Trophoblast cell (in vitro differentiated cells and primary cell): ENCODE measurements around the gene BPIFA1.

Experiments
- DNase-seq, 2 donors: peaks; one replicate each; pipeline ENCODE4 v3.0.0-alpha.2; 2016
- H2AFZ ChIP-seq: 2 replicates; pipeline ENCODE4 v1.6.1; 2013; ENCODE audit warnings: low read length, moderate library complexity, mild to moderate bottlenecking; ENCODE audit not compliant: insufficient read depth, poor library complexity
- H2AK5ac ChIP-seq: 2 replicates; pipeline ENCODE4 v1.6.1; 2013; ENCODE audit warnings: mild to moderate bottlenecking, low read length
- H2BK120ac ChIP-seq: 2 replicates; pipeline ENCODE4 v1.6.1; 2013; ENCODE audit warnings: low read length, mild to moderate bottlenecking, moderate library complexity; ENCODE audit not compliant: insufficient read depth, poor library complexity
- H2BK12ac ChIP-seq: 2 replicates; pipeline ENCODE4 v1.6.1; 2013; ENCODE audit warnings: mild to moderate bottlenecking, low read length, moderate library complexity
- H2BK5ac ChIP-seq: 2 replicates; pipeline ENCODE4 v1.6.1; 2013; ENCODE audit warnings: low read length, low read depth, moderate library complexity, mild to moderate bottlenecking; ENCODE audit not compliant: poor library complexity
- H3K14ac ChIP-seq: 2 replicates; pipeline ENCODE4 v1.6.1; 2013; ENCODE audit warnings: mild to moderate bottlenecking, low read length
- H3K18ac ChIP-seq: 2 replicates; pipeline ENCODE4 v1.6.1; 2013; ENCODE audit warnings: mild to moderate bottlenecking, low read length
- H3K23ac ChIP-seq: 2 replicates; pipeline ENCODE4 v1.6.1; 2013; ENCODE audit warnings: low read length
- H3K27ac ChIP-seq: 2 replicates; pipeline ENCODE4 v1.5.1; 2013; ENCODE audit warnings: low read depth, mild to moderate bottlenecking, inconsistent platforms, low read length, moderate library complexity
- H3K27me3 ChIP-seq: 2 replicates; pipeline ENCODE4 v1.6.1; 2013; ENCODE audit warnings: inconsistent platforms, mild to moderate bottlenecking, low read length, moderate library complexity; ENCODE audit not compliant: insufficient read depth
- H3K36me3 ChIP-seq, 2 experiments: 1 replicate in 1 of 2; 2 replicates in 1 of 2; pipeline ENCODE4 v1.6.1; 2013; ENCODE audit warnings: low read length in 2 of 2, mild to moderate bottlenecking in 2 of 2, moderate library complexity in 1 of 2; ENCODE audit not compliant: insufficient read depth in 2 of 2, control insufficient read depth in 1 of 2
- H3K4ac ChIP-seq: 2 replicates; pipeline ENCODE4 v1.6.1; 2013; ENCODE audit warnings: low read depth, mild to moderate bottlenecking, low read length, moderate library complexity
- H3K4me1 ChIP-seq, 2 experiments: 1 replicate in 1 of 2; 2 replicates in 1 of 2; pipeline ENCODE4 v1.6.1; 2013; ENCODE audit warnings: low read length in 2 of 2, mild to moderate bottlenecking in 2 of 2, moderate library complexity in 1 of 2; ENCODE audit not compliant: insufficient read depth in 2 of 2, control insufficient read depth in 1 of 2
- H3K4me2 ChIP-seq: 2 replicates; pipeline ENCODE4 v1.6.1; 2013; ENCODE audit warnings: inconsistent platforms, mild to moderate bottlenecking, low read length, moderate library complexity
- H3K4me3 ChIP-seq: 2 replicates; pipeline ENCODE4 v1.5.1; 2013; ENCODE audit warnings: mild to moderate bottlenecking, low read depth, low read length, inconsistent platforms
- H3K79me1 ChIP-seq: one replicate; pipeline ENCODE4 v1.6.1; 2013; ENCODE audit warnings: low read length
- H3K79me2 ChIP-seq: 2 replicates; pipeline ENCODE4 v1.6.1; 2013; ENCODE audit warnings: low read length, mild to moderate bottlenecking; ENCODE audit not compliant: control insufficient read depth, insufficient read depth, poor library complexity
- H3K9ac ChIP-seq: 2 replicates; pipeline ENCODE4 v1.6.1; 2013; ENCODE audit warnings: mild to moderate bottlenecking, low read length
- H3K9me3 ChIP-seq: 2 replicates; pipeline ENCODE4 v1.6.1; 2013; ENCODE audit warnings: low read depth, mild to moderate bottlenecking, control low read depth, inconsistent platforms, low read length; ENCODE audit not compliant: insufficient read depth
- H4K12ac ChIP-seq: 2 replicates; pipeline ENCODE4 v1.6.1; 2013; ENCODE audit warnings: low read depth, mild to moderate bottlenecking, low read length, moderate library complexity
- H4K8ac ChIP-seq: 2 replicates; pipeline ENCODE4 v1.6.1; 2013; ENCODE audit warnings: low read depth, mild to moderate bottlenecking, low read length, moderate library complexity
- H4K91ac ChIP-seq: one replicate; pipeline ENCODE4 v1.6.1; 2013; ENCODE audit warnings: low read depth, mild to moderate bottlenecking, low read length, moderate library complexity
- WGBS: extraction: QIAGEN DNeasy Blood & Tissue Kit; methylation state at CpG from one replicate; pipeline ENCODE4 v1.1.7; 2013; ENCODE audit warnings: missing lambda C conversion rate; ENCODE audit not compliant: insufficient read length, insufficient coverage; ENCODE audit errors: extremely low coverage; 5-methylcytosine and 5-hydroxymethylcytosine counted together

BPIFA1 gene

GRCh38 chr20:33237989-33238388 is 2.2 kb downstream of the BPIFA1 start:
- no peaks in the 10 kb centered on the region for H3K9me3 ChIP-seq
- H3K14ac ChIP-seq, result no peak overlapping the region
- no CpG with 5 or more reads among the region's 6 CpGs for WGBS
- H3K4me2 ChIP-seq, result no peak overlapping the region
- H2BK5ac ChIP-seq, result no peak overlapping the region
- H3K23ac ChIP-seq, result no peak overlapping the region
- no peaks in the 10 kb centered on the region for H3K4me1 ChIP-seq
- H3K36me3 ChIP-seq, result no peaks in the 10 kb centered on the region
- no peak overlapping the region for H3K4ac ChIP-seq
- no peak overlapping the region for H4K8ac ChIP-seq
- no peak overlapping the region for H3K27ac ChIP-seq
- H2AK5ac ChIP-seq, result no peak overlapping the region
- no peak overlapping the region for H2BK12ac ChIP-seq
- H2AFZ ChIP-seq, result no peak overlapping the region
- H4K12ac ChIP-seq, result no peak overlapping the region
- H3K79me1 ChIP-seq, result no peaks in the 10 kb centered on the region
- H4K91ac ChIP-seq, result no peak overlapping the region
- no peak overlapping the region for H3K18ac ChIP-seq
- no peaks in the 10 kb centered on the region for H3K79me2 ChIP-seq
- H3K27me3 ChIP-seq, result no peaks in the 10 kb centered on the region
- H2BK120ac ChIP-seq, result no peak overlapping the region
- no peak overlapping the region for H3K4me3 ChIP-seq
- DNase-seq, result no peak
- H3K9ac ChIP-seq, result no peak overlapping the region

DNA sequence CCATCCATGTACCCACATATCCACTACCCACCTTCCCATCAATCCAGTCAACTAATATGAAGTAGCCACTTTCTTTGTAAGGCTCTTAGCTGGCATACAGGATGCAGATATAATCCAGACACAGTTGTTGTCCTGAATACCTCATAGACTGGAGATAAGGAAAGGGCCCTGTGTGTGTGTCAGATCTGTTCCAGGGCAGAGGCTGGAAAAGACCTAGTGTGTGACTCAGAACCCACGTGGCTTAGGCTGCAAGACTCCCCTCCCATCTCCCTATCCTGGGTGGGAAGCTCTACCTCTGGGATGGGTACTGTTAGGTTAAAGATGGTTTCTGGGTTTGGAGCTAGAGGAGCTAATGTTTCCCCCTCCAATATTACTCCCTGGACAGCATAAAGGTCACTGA is 3.6 kb downstream of the BPIFA1 start:
- Histone ChIP-seq H3K18ac (no peak overlapping the region), H3K14ac (no peak overlapping the region), H3K9ac (no peak overlapping the region), H4K12ac (no peak overlapping the region), H3K4ac (no peak overlapping the region), H3K36me3 (no peaks in the 10 kb centered on the region), H2BK12ac (no peak overlapping the region), H3K79me1 (no peaks in the 10 kb centered on the region), H3K27ac (no peak overlapping the region), H3K27me3 (no peaks in the 10 kb centered on the region), H4K91ac (no peak overlapping the region), H2AFZ (no peak overlapping the region), H2BK120ac (no peak overlapping the region), H3K9me3 (no peaks in the 10 kb centered on the region), H2AK5ac (no peak overlapping the region), H3K4me1 (no peaks in the 10 kb centered on the region), H3K23ac (no peak overlapping the region), H2BK5ac (no peak overlapping the region), H3K4me2 (no peak overlapping the region), H3K79me2 (no peaks in the 10 kb centered on the region), H4K8ac (no peak overlapping the region), H3K4me3 (no peak overlapping the region)
- WGBS, result no CpG with 5 or more reads among the region's 1 CpG
- peak; percentile 30 to 52 for DNase-seq

DNA sequence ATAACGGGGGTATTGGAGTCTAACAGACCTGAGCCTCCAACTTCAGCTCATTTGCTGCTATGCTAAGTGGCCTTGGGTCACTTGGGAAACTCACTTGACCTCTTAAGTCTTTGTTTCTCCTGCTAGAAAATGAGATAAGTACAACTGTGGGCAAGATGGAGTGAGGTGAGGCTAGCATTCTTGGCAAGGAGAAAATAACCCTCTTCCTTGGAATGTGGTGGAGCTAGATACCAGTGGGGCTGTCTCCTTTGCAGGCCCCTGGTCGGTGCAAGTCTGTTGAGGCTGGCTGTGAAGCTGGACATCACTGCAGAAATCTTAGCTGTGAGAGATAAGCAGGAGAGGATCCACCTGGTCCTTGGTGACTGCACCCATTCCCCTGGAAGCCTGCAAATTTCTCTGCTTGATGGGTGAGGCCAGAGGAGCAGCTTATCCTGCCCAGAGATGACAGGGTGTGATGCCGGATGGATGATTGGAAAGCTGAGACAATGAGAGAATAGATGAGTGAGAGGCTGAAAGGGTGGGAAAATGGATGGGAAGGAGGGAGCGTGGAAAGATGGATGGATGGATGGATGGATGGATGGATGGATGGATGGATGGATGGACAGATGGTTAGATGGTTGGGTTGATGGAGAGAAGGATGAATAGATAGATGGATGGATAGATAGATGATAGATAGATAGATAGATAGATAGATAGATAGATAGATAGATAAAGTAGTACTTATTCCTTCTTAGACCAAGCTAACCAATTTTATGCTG is 4.4 kb downstream of the BPIFA1 start:
- no peak overlapping the region for H3K27ac ChIP-seq
- H2BK120ac ChIP-seq, result no peak overlapping the region
- H2BK5ac ChIP-seq, result no peak overlapping the region
- H3K9ac ChIP-seq, result no peak overlapping the region
- no peaks in the 10 kb centered on the region for H3K27me3 ChIP-seq
- H3K4me2 ChIP-seq, result no peak overlapping the region
- no peak overlapping the region for H3K4ac ChIP-seq
- WGBS, result 100% methylated on average over 1 of the region's 4 CpGs
- H2AFZ ChIP-seq, result no peak overlapping the region
- no peaks in the 10 kb centered on the region for H3K4me1 ChIP-seq
- no peak overlapping the region for H3K14ac ChIP-seq
- H3K18ac ChIP-seq, result no peak overlapping the region
- H4K91ac ChIP-seq, result no peak overlapping the region
- no peak overlapping the region for H4K12ac ChIP-seq
- no peaks in the 10 kb centered on the region for H3K79me1 ChIP-seq
- H3K9me3 ChIP-seq, result no peaks in the 10 kb centered on the region
- H4K8ac ChIP-seq, result no peak overlapping the region
- DNase-seq, result peak; percentile 65 to 80
- H3K23ac ChIP-seq, result no peak overlapping the region
- no peaks in the 10 kb centered on the region for H3K36me3 ChIP-seq
- no peak overlapping the region for H3K4me3 ChIP-seq
- H3K79me2 ChIP-seq, result no peaks in the 10 kb centered on the region
- H2BK12ac ChIP-seq, result no peak overlapping the region
- no peak overlapping the region for H2AK5ac ChIP-seq

DNA sequence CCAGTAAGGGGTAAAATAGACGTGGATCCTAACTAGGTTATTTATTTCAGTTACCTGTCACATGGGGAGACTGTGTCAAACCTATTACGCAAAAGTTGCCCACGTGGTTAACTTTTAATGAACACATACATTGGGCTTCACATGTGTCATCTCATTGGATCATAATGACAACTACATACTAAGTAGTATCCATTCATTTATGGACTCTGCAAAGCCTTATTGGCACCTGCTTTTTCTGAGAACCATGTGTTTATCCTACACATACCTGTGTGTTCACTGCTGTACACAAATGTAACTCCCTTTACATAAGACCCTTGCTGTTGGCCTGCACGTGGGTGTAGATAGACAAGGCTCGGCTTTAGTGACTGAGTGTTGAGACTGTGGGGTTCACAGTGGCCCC is 5.1 kb downstream of the BPIFA1 start:
- no peak overlapping the region for H2AFZ ChIP-seq
- H3K36me3 ChIP-seq, result no peaks in the 10 kb centered on the region
- no peak overlapping the region for H3K23ac ChIP-seq
- H2AK5ac ChIP-seq, result no peak overlapping the region
- H2BK120ac ChIP-seq, result no peak overlapping the region
- no peak for DNase-seq
- H2BK12ac ChIP-seq, result no peak overlapping the region
- H3K4me3 ChIP-seq, result no peak overlapping the region
- H4K12ac ChIP-seq, result no peak overlapping the region
- H3K27me3 ChIP-seq, result no peaks in the 10 kb centered on the region
- no peak overlapping the region for H3K14ac ChIP-seq
- no peak overlapping the region for H4K8ac ChIP-seq
- H3K4me1 ChIP-seq, result no peaks in the 10 kb centered on the region
- H2BK5ac ChIP-seq, result no peak overlapping the region
- no peak overlapping the region for H3K4me2 ChIP-seq
- no peak overlapping the region for H3K18ac ChIP-seq
- H3K9ac ChIP-seq, result no peak overlapping the region
- no peak overlapping the region for H4K91ac ChIP-seq
- WGBS, result no CpG with 5 or more reads among the region's 5 CpGs
- no peaks in the 10 kb centered on the region for H3K79me2 ChIP-seq
- H3K9me3 ChIP-seq, result no peaks in the 10 kb centered on the region
- no peaks in the 10 kb centered on the region for H3K79me1 ChIP-seq
- no peak overlapping the region for H3K4ac ChIP-seq
- H3K27ac ChIP-seq, result no peak overlapping the region
